ENCODE data around the gene ADSS1. TPM values are rescaled to one million over a fixed set of nuclear protein-coding genes. Genes with fewer than 3 reads are reported as not detected.
A peak's percentile ranks its signal among the peaks of the same experiment; 100 is the strongest.

Gene ADSS1
- total and polyA plus RNA-seq, 4 donors: 5.3 to 9.3 (median 7.1) TPM

DNA sequence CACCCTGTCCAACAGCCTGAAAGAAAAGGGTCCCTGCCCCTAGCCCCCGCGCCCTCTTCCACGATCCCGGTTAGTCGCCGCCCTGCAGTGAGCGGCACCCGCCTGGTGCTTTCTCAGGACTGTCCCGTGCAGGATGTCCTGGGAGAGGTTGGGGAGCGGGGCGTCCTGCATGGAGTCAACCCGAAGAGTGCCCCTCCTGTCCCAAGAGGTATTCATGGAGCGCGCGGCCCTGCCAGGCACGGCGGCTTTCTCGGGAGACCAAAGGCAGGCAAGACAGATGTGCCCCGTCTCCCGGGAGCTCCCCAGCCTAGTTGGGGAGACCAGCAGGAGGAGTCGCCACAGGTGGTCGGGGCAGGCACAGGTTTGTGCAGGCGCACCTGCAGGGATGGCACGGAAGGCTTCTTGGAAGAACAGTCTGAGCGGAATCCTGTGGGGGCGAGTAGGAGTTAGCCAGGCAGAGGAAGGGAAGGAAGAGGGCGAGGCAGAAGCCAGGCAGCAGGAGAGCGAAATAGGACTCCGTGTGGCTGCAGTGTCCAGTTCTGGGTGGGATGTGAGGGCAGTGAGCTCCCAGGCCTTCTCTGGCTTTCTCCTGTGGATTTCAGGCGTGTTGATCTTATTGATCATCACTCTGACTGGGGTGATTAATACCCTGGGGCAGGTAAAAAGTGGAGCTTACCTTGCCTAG lies 29.6 kb downstream of the ADSS1 start:
- no peak for DNase-seq
- no peak for ATAC-seq (ENCODE audit: insufficient read depth, low FRiP score)
- WGBS, 2 donors: 1 to 2% methylated on average over 30 of the region's 30 CpGs
- H3K9ac ChIP-seq (ENCODE audit: insufficient read depth in 1 of 2, low read length in 2 of 2): peak overlapping the region; percentile 57 to 86
- peak overlapping the region; percentile 82 to 97 for H3K27ac ChIP-seq (ENCODE audit: low read depth in 1 of 2, low read length in 1 of 2)
- peaks cover 0 to 32% (median 11%) of the 10 kb centered on the region in 5 donors for H3K4me1 ChIP-seq (ENCODE audit: control insufficient read depth in 5 of 5, insufficient read depth in 5 of 5, low read length in 5 of 5)
- H3K27me3 ChIP-seq (ENCODE audit: control insufficient read depth in 3 of 3, insufficient read depth in 3 of 3, low read length in 2 of 3): no peaks in the 10 kb centered on the region
- H3K4me3 ChIP-seq: peak overlapping the region; percentile 97
- no peaks in the 10 kb centered on the region for H3K9me3 ChIP-seq (ENCODE audit: control insufficient read depth in 4 of 4, insufficient read depth in 3 of 4, low read length in 3 of 4)
- H3K36me3 ChIP-seq (ENCODE audit: control insufficient read depth in 4 of 4, insufficient read depth in 4 of 4, low read length in 4 of 4): peaks cover 0 to 31% (median 22%) of the 10 kb centered on the region in 4 donors
- no peak for TF ChIP-seq CTCF (IDR thresholded peaks at IDR 0.05; ENCODE audit: control extremely low read depth, extremely low read depth)

DNA sequence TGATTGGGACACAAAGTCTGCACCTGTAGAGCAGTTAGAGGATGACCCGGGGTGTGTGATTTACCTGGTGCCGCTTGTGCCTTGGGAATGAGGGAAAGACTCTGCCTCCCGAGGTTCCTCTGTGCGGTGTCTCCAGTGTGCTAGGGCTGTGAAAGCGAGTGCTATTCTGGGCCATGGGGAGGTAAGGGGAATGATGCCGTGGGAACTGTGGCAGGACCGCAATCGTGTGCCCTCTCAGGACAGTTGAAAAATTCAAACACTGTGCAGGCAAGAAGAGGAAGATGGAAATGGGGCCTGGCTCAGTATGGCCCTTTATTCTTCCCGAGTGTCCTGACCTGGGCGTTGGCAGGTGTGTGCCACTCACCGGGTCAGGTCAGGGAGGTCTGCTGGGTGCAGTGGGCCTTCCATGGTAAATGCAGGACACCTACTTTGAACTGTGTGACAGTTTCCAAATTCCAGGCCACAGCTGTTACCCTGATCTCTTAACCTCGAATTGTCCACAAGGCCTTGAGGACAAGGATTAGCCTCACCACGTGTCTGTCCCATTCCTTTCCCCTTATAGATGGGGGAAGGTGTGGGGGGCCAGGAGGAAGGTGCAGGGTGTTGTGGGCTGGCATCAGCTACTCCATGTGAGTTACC lies 30.3 kb downstream of the ADSS1 start:
- H3K9me3 ChIP-seq (ENCODE audit: control insufficient read depth in 4 of 4, insufficient read depth in 3 of 4, low read length in 3 of 4): no peaks in the 10 kb centered on the region
- no peak overlapping the region for H3K4me3 ChIP-seq
- no peaks in the 10 kb centered on the region for H3K27me3 ChIP-seq (ENCODE audit: control insufficient read depth in 3 of 3, insufficient read depth in 3 of 3, low read length in 2 of 3)
- TF ChIP-seq CTCF (IDR thresholded peaks at IDR 0.05; ENCODE audit: control extremely low read depth, extremely low read depth): no peak
- H3K9ac ChIP-seq (ENCODE audit: insufficient read depth in 1 of 2, low read length in 2 of 2): peak overlapping the region; percentile 14 to 86
- 57 to 59% methylated on average over 13 of the region's 13 CpGs for WGBS, 2 donors
- H3K4me1 ChIP-seq (ENCODE audit: control insufficient read depth in 5 of 5, insufficient read depth in 5 of 5, low read length in 5 of 5): peaks cover 0 to 25% (median 9%) of the 10 kb centered on the region in 5 donors
- peaks cover 0 to 38% (median 24%) of the 10 kb centered on the region in 4 donors for H3K36me3 ChIP-seq (ENCODE audit: control insufficient read depth in 4 of 4, insufficient read depth in 4 of 4, low read length in 4 of 4)
- peak overlapping the region in 1 of 2 donors; percentile 97 for H3K27ac ChIP-seq (ENCODE audit: low read depth in 1 of 2, low read length in 1 of 2)
- ATAC-seq (ENCODE audit: insufficient read depth, low FRiP score): no peak
- no peak for DNase-seq

- no peak for TF ChIP-seq CTCF (IDR thresholded peaks at IDR 0.05; ENCODE audit: control extremely low read depth, extremely low read depth)
- DNase-seq (no peak), ATAC-seq (ENCODE audit: insufficient read depth, low FRiP score) (no peak)
- no peaks in the 10 kb centered on the region for H3K9me3 ChIP-seq (ENCODE audit: control insufficient read depth in 4 of 4, insufficient read depth in 3 of 4, low read length in 3 of 4)
- H3K27ac ChIP-seq (ENCODE audit: low read depth in 1 of 2, low read length in 1 of 2): no peak overlapping the region
- H3K4me3 ChIP-seq: no peak overlapping the region
- 84 to 88% methylated on average over 11 of the region's 11 CpGs for WGBS, 2 donors
- peaks cover 0 to 47% (median 27%) of the 10 kb centered on the region in 4 donors for H3K36me3 ChIP-seq (ENCODE audit: control insufficient read depth in 4 of 4, insufficient read depth in 4 of 4, low read length in 4 of 4)
- no peak overlapping the region for H3K9ac ChIP-seq (ENCODE audit: insufficient read depth in 1 of 2, low read length in 2 of 2)
- H3K4me1 ChIP-seq (ENCODE audit: control insufficient read depth in 5 of 5, insufficient read depth in 5 of 5, low read length in 5 of 5): peaks cover 0 to 21% (median 9%) of the 10 kb centered on the region in 5 donors
- H3K27me3 ChIP-seq (ENCODE audit: control insufficient read depth in 3 of 3, insufficient read depth in 3 of 3, low read length in 2 of 3): no peaks in the 10 kb centered on the region
Measured at GRCh38 chr14:104755621-104756020, 31.6 kb downstream of the ADSS1 start.

All from lung (tissue), 12 donors.